ENCODE results near the gene FOXM1.
A peak's percentile ranks its signal among the peaks of the same experiment; 100 is the strongest.

Gene FOXM1

GRCh38 chr12:2834581-2835491 lies 42.1 kb downstream of the FOXM1 start, which contains the start of gene NRIP2:
TSS of gene NRIP2 (minus strand) at chr12:2835035. CDS start at chr12:2834983, 52 bp downstream.
- peak; percentile 40 for DNase-seq

- DNase-seq, result no peak
Observed at GRCh38 chr12:2833810-2834209, 43.2 kb downstream of the FOXM1 start.

- no peak for DNase-seq
Observed at GRCh38 chr12:2833327-2833726, 43.6 kb downstream of the FOXM1 start.

- DNase-seq, result no peak
Observed at GRCh38 chr12:2832550-2833127, 44.3 kb downstream of the FOXM1 start.

- DNase-seq, result no peak
Observed at GRCh38 chr12:2829275-2829674, 47.7 kb downstream of the FOXM1 start.

GRCh38 chr12:2826721-2827515 lies 50.1 kb downstream of the FOXM1 start:
- DNase-seq, result no peak

- DNase-seq, result no peak
Observed at GRCh38 chr12:2826036-2826435, 50.9 kb downstream of the FOXM1 start.

GRCh38 chr12:2825132-2825531 lies 51.8 kb downstream of the FOXM1 start:
- DNase-seq, result no peak

GRCh38 chr12:2824541-2824940 lies 52.4 kb downstream of the FOXM1 start:
- no peak for DNase-seq

GRCh38 chr12:2823483-2823882 lies 53.5 kb downstream of the FOXM1 start:
- no peak for DNase-seq

GRCh38 chr12:2820432-2820831 lies 56.5 kb downstream of the FOXM1 start:
- DNase-seq, result no peak

- DNase-seq, result no peak
Observed at GRCh38 chr12:2819810-2820209, 57.2 kb downstream of the FOXM1 start.

- peak; percentile 51 for DNase-seq
Observed at GRCh38 chr12:2813214-2814185, 63.5 kb downstream of the FOXM1 start.

- DNase-seq, result peak; percentile 95
Observed at GRCh38 chr12:2812290-2813213, 64.4 kb downstream of the FOXM1 start, which contains the start of gene ITFG2. TSS of gene ITFG2 (plus strand) at chr12:2812668. CDS start at chr12:2812761, 93 bp downstream.

GRCh38 chr12:2811801-2812200 lies 65.2 kb downstream of the FOXM1 start:
- DNase-seq, result no peak
